Measurements from ENCODE around the gene TUBB4A. TPM values are rescaled to one million over a fixed set of nuclear protein-coding genes. Genes with fewer than 3 reads are reported as not detected.

The TUBB4A gene
- total and polyA plus RNA-seq, 7 donors = 0.44 to 6.4 (median 2.7) TPM

DNA sequence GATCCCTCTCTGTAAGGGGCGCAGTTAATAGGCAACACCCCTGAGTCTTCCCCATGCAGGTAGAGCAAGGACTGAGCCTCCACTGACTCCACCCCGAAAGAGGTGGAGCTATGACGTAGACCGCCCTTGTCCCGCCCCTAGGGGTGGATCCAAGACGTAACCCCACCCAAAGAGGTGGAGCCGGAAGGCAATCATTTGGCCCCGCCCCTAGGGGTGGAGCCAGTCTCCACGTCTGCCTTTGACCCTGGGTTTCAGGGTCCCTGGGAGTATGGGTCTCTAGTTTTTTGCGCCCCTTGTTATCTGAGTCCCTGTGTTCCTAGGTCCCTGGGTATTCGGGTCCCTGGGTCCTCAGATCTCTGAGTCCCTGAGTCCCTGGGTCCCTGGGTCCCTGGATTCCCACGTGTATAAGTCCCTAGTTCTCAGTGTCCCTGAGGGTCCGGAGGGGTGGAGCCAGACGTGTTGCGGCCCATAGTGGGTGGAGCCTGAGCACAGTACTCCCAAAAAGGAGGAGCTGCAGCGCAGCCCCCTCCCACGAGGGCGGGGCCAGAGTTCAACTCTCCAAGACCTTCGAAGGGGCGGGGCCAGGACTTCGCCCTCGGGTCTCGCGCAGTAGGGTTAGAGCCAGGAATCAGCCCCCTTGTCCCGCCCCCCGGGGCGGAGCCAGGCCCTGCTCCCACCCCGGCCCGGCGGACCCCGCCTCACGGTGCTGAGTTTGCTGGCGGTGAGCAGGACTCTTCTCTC is 25.8 kb downstream of the TUBB4A start:
- ATAC-seq = peak; percentile 83 to 97 (median 89)
- Histone ChIP-seq H3K4me1 (no peaks in the 10 kb centered on the region), H3K9me3 (no peaks in the 10 kb centered on the region), H3K4me3 (peak overlapping the region; percentile 33), H3K27me3 (ENCODE audit: insufficient read depth in 3 of 3, low read length in 2 of 3) (peaks cover 0 to 46% (median 16%) of the 10 kb centered on the region in 3 donors), H3K36me3 (ENCODE audit: insufficient read depth in 1 of 2, low read depth in 1 of 2) (no peaks in the 10 kb centered on the region), H3K27ac (no peak overlapping the region)
- intact Hi-C loops (cut with DNase I) = no loop called here
- peak; percentile 65 to 71 for DNase-seq
- 5 to 9% (median 6%) methylated on average over 29 to 33 of the region's 33 CpGs for WGBS, 3 donors
- TF ChIP-seq, protein P1, sequence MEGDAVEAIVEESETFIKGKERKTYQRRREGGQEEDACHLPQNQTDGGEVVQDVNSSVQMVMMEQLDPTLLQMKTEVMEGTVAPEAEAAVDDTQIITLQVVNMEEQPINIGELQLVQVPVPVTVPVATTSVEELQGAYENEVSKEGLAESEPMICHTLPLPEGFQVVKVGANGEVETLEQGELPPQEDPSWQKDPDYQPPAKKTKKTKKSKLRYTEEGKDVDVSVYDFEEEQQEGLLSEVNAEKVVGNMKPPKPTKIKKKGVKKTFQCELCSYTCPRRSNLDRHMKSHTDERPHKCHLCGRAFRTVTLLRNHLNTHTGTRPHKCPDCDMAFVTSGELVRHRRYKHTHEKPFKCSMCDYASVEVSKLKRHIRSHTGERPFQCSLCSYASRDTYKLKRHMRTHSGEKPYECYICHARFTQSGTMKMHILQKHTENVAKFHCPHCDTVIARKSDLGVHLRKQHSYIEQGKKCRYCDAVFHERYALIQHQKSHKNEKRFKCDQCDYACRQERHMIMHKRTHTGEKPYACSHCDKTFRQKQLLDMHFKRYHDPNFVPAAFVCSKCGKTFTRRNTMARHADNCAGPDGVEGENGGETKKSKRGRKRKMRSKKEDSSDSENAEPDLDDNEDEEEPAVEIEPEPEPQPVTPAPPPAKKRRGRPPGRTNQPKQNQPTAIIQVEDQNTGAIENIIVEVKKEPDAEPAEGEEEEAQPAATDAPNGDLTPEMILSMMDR (IDR thresholded peaks at IDR 0.05) = no peak

DNA sequence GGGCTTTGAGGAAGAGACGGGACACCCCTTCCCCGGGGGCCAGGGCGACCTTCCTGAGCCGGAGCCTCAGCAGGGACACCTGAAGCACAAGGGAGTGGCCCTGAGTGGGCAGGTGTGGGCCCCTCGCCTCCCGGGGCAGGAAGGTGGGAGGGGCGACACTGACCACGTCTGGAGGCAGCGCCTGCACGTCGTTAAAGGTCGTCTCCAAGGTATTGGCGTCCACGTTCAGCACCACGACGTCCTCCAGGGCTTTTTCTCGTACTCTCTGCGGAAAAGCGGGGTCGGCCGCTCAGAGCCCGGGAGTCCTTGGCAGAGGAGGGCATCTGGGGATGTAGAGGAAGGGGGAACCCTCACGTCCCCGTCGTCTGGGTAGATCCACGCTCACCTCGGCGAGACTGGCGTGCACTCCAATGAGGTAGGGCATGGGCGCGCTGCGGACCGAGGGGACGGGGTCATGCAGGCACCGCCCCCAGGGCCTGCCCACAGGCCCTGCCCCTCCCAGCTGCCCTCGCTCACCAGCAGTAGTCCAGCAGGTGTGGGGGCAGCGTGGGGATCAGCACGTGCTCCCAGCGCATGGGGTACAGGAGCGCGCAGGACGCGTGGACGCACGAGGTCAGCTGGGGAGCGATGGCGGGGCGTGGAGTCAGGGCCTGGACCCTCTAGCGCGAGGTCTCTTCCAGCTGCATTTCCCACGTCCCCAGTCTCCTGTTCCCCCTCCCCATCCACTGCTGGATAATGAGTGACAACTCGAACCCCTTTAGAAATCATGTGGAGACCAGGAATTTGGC is 26.6 kb downstream of the TUBB4A start:
- Histone ChIP-seq H3K36me3 (ENCODE audit: insufficient read depth in 1 of 2, low read depth in 1 of 2) (no peaks in the 10 kb centered on the region), H3K4me3 (peak overlapping the region; percentile 33), H3K27ac (no peak overlapping the region), H3K9me3 (no peaks in the 10 kb centered on the region), H3K27me3 (ENCODE audit: insufficient read depth in 3 of 3, low read length in 2 of 3) (peaks cover 0 to 48% (median 19%) of the 10 kb centered on the region in 3 donors), H3K4me1 (no peaks in the 10 kb centered on the region)
- 4 to 9% (median 8%) methylated on average over 51 to 52 of the region's 52 CpGs for WGBS, 3 donors
- intact Hi-C loops (cut with DNase I) = no loop called here
- DNase-seq = peak in 1 of 2 donors; percentile 24
- TF ChIP-seq, protein P1 (IDR thresholded peaks at IDR 0.05) = no peak
- ATAC-seq = peak in 1 of 4 donors; percentile 14

DNA sequence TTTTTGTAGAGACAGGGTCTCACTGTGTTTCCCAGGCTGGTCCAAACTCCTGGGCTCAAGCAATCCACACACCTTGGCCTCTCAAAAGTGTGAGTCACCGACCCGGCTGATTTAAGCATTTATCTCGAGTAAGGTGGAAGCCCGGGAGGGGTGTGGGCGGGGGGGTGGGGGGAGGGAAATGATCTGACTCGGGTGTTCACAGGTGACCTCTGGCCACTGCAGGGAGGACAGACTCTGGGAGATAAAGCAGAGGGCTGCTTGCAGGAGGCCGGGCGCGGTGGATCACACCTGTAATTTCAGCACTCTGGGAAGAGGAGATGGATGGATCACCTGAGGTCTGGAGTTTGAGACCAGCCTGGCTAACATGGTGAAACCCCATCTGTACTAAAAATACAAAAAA is 28.5 kb downstream of the TUBB4A start:
- H3K4me3 ChIP-seq = no peak overlapping the region
- 69 to 75% (median 73%) methylated on average over 9 of the region's 9 CpGs for WGBS, 3 donors
- H3K27me3 ChIP-seq (ENCODE audit: insufficient read depth in 3 of 3, low read length in 2 of 3) = peaks cover 0 to 44% (median 19%) of the 10 kb centered on the region in 3 donors
- intact Hi-C loops (cut with DNase I) = no loop called here
- no peaks in the 10 kb centered on the region for H3K9me3 ChIP-seq
- H3K27ac ChIP-seq = no peak overlapping the region
- no peaks in the 10 kb centered on the region for H3K4me1 ChIP-seq
- DNase-seq (no peak), ATAC-seq (no peak)
- H3K36me3 ChIP-seq (ENCODE audit: insufficient read depth in 1 of 2, low read depth in 1 of 2) = no peaks in the 10 kb centered on the region
- TF ChIP-seq, protein P1 (IDR thresholded peaks at IDR 0.05) = no peak

DNA sequence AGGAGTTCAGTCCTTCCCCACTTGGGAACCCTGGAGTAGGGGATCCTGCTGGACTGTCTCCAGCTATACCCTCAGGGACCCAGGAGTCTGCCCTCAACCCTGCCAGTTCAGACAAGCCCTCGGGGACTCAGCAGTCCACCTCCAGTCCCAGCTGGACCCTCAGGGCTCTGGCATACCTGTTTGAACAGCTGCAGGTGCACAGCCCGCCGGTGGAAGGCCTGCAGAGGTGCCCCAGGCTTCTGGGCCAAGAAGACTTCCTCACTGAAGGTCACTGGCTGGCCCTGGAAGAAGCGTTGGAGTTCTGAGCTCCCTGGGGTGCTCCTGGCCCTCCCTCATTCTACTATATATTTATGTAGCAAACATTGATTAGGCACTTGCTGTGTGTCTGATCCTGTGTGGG is 29.4 kb downstream of the TUBB4A start:
- WGBS, 3 donors = 56 to 65% (median 59%) methylated on average over 4 of the region's 4 CpGs
- Histone ChIP-seq H3K4me1 (no peaks in the 10 kb centered on the region), H3K27ac (no peak overlapping the region), H3K36me3 (ENCODE audit: insufficient read depth in 1 of 2, low read depth in 1 of 2) (no peaks in the 10 kb centered on the region), H3K9me3 (no peaks in the 10 kb centered on the region), H3K27me3 (ENCODE audit: insufficient read depth in 3 of 3, low read length in 2 of 3) (peaks cover 0 to 44% (median 18%) of the 10 kb centered on the region in 3 donors), H3K4me3 (no peak overlapping the region)
- intact Hi-C loops (cut with DNase I) = no loop called here
- DNase-seq = no peak
- TF ChIP-seq, protein P1 (IDR thresholded peaks at IDR 0.05) = no peak
- no peak for ATAC-seq

All from psoas muscle (tissue), 8 donors.